GM18868 (cell line): ENCODE measurements around the gene PLCB1.
"Not testable (repeated sequence)": the region's sequence is repeated elsewhere in the genome, so short reads cannot be mapped to it uniquely, and the experiment has no call there.

ENCODE experiments used
- ATAC-seq: cut with Tn5 transposase; IDR thresholded peaks from one replicate; pipeline ENCODE4 v1.9.1; 2021; ENCODE audit warnings: mild to moderate bottlenecking, moderate library complexity; ENCODE audit not compliant: unreplicated experiment

PLCB1 gene

GRCh38 chr20:8635837-8636236 lies 503.8 kb downstream of the PLCB1 start:
- ATAC-seq = no peak

GRCh38 chr20:8639112-8639778 lies 507.2 kb downstream of the PLCB1 start:
- ATAC-seq = no peak

GRCh38 chr20:8640461-8640860 lies 508.4 kb downstream of the PLCB1 start:
- ATAC-seq = no peak

GRCh38 chr20:8642247-8642646 lies 510.2 kb downstream of the PLCB1 start:
- no peak for ATAC-seq

GRCh38 chr20:8644468-8644867 lies 512.4 kb downstream of the PLCB1 start:
- ATAC-seq = not testable (repeated sequence)

- ATAC-seq = no peak
Measured at GRCh38 chr20:8645326-8645725, 513.3 kb downstream of the PLCB1 start.

- ATAC-seq = no peak
Measured at GRCh38 chr20:8646033-8646441, 514.0 kb downstream of the PLCB1 start.

- no peak for ATAC-seq
Measured at GRCh38 chr20:8646716-8647115, 514.6 kb downstream of the PLCB1 start.

- ATAC-seq = no peak
Measured at GRCh38 chr20:8647961-8648441, 515.9 kb downstream of the PLCB1 start.

- no peak for ATAC-seq
Measured at GRCh38 chr20:8648466-8648865, 516.4 kb downstream of the PLCB1 start.

- no peak for ATAC-seq
Measured at GRCh38 chr20:8652396-8652795, 520.3 kb downstream of the PLCB1 start.

- no peak for ATAC-seq
Measured at GRCh38 chr20:8654486-8654885, 522.4 kb downstream of the PLCB1 start.

GRCh38 chr20:8656335-8656734 lies 524.3 kb downstream of the PLCB1 start:
- no peak for ATAC-seq

- ATAC-seq = no peak
Measured at GRCh38 chr20:8657664-8658063, 525.6 kb downstream of the PLCB1 start.

GRCh38 chr20:8658103-8658502 lies 526.0 kb downstream of the PLCB1 start:
- ATAC-seq = no peak

- no peak for ATAC-seq
Measured at GRCh38 chr20:8661229-8661952, 529.3 kb downstream of the PLCB1 start.

GRCh38 chr20:8662433-8662954 lies 530.4 kb downstream of the PLCB1 start:
- ATAC-seq = no peak

GRCh38 chr20:8663424-8663823 lies 531.4 kb downstream of the PLCB1 start:
- ATAC-seq = no peak

GRCh38 chr20:8664778-8665177 lies 532.7 kb downstream of the PLCB1 start:
- ATAC-seq = no peak

GRCh38 chr20:8667306-8667705 lies 535.2 kb downstream of the PLCB1 start:
- ATAC-seq = no peak

- ATAC-seq = no peak
Measured at GRCh38 chr20:8670207-8670892, 538.3 kb downstream of the PLCB1 start.

GRCh38 chr20:8670893-8671215 lies 538.8 kb downstream of the PLCB1 start:
- no peak for ATAC-seq
